ENCODE measurements around the gene ZCRB1.

The ZCRB1 gene

GRCh38 chr12:42326541-42327226, 790 bp upstream of the ZCRB1 start:
- no peak for ATAC-seq

GRCh38 chr12:42325326-42325652, 605 bp downstream of the ZCRB1 start:
- ATAC-seq = no peak

DNA sequence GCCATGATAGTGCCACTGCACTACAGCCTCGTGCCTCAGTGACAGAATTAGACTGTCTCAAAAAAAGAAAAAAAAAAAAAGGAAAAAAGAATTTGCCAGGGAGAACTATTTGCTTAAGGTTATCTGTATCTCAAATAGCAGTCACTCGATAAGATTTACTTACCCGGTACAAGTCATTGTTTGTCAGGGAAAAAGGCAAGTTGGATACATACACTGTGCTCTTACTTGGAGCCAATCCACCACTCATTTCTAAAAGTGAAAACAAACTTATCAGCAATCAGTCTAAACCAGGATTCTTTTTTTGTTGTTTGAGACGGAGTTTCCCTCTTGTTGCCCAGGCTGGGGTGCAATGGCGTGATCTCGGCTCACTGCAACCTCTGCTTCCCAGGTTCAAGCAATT, 2.0 kb downstream of the ZCRB1 start:
- no peak for ATAC-seq

DNA sequence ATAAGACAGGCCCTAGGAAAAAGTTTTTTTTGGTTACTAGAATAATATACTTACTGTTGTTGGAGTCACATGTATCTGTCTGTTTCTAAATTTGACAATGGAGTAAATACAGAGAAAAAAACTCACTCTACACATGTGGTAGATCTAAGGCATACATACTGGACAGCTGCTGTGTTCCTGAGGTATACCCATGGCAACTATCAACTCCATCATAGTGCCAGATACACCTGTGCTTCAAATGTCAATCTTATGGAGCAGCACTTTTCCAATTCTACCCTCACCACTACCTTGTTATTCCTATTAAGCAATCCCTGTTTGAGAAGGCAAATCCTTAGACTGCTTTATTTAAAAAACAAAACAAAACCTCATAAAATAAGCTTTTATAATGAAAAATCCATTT, 3.3 kb downstream of the ZCRB1 start:
- no peak for ATAC-seq

- no peak for ATAC-seq
Observed at GRCh38 chr12:42320796-42321195, 5.1 kb downstream of the ZCRB1 start.

GRCh38 chr12:42315108-42315507, 10.8 kb downstream of the ZCRB1 start:
- ATAC-seq = no peak

DNA sequence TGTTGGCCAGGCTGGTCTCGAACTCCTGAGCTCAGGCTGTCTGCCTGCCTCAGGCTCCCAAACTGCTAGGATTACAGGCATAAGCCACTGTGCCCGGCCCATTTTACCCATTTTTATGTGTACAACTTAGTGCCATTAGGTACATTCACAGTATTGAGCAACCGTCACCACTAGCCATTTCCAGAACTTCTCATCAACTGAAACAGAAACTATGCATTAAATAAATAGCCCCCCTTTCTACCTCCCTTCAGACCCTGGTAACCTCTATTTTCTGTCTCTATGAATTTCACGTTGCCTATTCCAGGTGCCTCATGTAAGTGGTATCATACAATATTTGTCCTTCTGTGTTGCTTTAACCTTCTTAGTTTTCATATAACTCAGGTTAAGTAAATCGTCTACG, 15.9 kb downstream of the ZCRB1 start:
- no peak for ATAC-seq

- ATAC-seq = peak in 1 of 2 donors; percentile 41
Observed at GRCh38 chr12:42308390-42308789, 17.5 kb downstream of the ZCRB1 start.

DNA sequence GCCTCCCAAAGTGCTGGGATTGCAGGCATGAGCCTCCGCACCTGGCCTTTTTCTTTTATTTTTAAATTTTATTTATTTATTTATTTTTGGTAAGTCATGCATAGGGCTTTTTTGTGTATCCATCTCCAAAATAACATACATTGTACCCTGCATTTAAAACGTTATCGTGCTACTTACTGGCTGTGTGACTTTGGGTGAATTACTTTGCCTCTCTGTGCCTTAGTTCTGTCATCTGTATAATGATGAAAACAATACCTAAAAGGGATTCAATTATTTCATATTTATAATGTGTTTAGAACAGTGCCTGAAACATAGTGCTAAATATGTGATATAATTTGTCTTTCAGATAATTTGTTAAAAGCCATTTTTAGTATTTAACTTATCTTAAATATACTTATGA, 19.6 kb downstream of the ZCRB1 start:
- no peak for ATAC-seq

DNA sequence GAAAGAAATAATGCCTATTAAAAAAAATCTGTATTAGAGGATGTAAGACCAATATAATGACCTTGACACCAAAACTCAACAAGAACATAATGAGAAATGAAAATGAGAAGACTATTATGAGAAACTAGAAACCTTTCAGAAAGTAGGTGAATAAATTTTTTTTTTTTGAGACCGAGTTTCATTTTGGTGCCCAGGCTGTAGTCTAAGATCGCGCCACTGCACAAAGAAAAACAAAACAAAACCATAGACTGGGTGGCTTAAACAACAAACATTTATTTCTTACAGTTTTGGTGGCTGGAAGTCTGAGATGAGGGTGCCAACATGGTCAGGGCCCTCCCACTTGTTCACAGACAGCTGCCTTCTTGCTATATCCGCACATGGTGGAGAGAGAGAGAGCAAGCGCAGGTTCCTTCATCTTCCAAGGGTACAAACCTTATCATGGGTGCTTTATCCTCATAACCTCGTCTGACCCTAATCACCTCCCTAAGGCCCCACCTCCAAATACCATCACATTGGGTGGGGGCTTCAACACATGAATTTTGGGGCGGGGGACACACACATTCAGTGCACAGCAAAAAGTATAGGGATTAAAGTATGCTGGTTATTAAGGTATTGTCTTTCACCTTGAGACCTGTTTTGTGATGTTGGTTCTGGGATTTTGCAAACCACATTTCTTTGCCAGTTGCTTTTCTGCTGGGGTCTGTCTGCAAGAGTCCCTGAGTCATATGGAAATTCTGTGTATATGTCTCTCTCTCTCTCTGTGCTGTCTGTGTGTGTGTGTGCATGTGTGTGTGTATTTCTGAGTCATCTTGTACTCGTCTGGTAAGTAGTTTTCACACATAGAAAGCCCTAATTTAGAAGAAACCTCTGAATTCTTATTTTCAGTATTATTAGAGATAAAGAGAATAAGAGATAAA, 26.2 kb downstream of the ZCRB1 start:
- ATAC-seq = peak; percentile 95 to 97

DNA sequence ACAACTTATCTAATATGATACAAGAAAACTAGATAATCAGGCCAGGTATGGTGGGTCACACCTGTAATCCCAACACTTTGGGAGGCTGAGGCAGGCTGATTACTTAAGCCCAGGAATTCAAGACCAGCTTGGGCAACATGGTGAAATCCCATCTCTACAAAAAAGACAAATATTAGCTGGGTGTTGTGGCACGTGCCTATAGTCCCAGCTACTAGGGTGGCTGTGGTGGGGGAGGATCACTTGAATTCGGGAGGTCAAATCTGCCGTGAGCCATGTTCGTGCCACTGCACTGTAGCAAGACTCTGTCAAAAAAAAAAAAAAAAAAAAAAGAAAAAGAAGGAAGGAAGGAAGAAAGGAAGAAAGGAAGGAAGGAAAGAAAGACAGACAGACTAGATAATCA, 27.0 kb downstream of the ZCRB1 start:
- ATAC-seq = no peak

- no peak for ATAC-seq
Observed at GRCh38 chr12:42296503-42297109, 29.3 kb downstream of the ZCRB1 start.

DNA sequence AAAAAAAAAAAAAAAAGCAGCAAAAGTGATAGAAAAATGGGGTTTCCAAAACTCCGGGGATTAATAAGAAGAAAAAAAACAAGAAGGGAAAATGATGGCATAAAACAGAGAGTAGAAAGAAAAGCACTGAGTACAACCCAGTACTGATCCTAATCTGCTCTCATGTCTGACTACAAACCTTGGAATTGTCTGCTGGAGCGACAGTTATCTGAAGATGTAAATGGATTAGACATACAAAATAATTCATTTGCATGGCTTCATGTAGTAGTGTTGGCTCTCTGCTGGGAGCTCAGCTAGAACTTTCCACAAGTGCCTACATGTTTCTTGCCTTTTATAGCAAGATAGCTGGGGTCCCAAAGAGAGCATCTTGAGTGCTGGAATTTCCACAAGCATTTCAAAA, 34.2 kb downstream of the ZCRB1 start:
- ATAC-seq = no peak

- no peak for ATAC-seq
Observed at GRCh38 chr12:42288544-42288943, 37.4 kb downstream of the ZCRB1 start.

GRCh38 chr12:42286741-42287140, 39.2 kb downstream of the ZCRB1 start:
- no peak for ATAC-seq

DNA sequence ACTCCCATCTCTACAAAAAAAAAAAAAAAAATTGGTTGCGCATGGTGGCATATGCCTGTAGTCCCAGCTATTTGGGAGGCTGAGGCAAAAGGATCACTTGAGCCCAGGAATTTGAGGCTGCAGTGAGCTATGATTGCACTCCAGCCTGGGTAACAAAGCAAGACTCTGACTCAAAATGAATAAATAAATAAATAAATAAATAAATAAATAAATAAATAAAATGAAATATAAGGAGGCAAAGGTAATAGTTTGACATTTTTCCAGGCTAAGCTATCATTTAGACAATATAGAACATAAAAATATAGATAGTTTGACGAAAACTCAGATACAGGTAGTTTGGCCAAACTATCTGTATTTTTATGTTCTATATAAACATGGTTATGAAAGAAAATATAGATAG, 40.5 kb downstream of the ZCRB1 start:
- no peak for ATAC-seq

GRCh38 chr12:42284876-42285275, 41.0 kb downstream of the ZCRB1 start:
- no peak for ATAC-seq

GRCh38 chr12:42284157-42284556, 41.7 kb downstream of the ZCRB1 start:
- no peak for ATAC-seq

- no peak for ATAC-seq
Observed at GRCh38 chr12:42283739-42284138, 42.2 kb downstream of the ZCRB1 start.

GRCh38 chr12:42282294-42282693, 43.6 kb downstream of the ZCRB1 start:
- ATAC-seq = no peak

- no peak for ATAC-seq
Observed at GRCh38 chr12:42281844-42282243, 44.0 kb downstream of the ZCRB1 start.

GRCh38 chr12:42281278-42281677, 44.6 kb downstream of the ZCRB1 start:
- ATAC-seq = no peak

GRCh38 chr12:42278128-42278510, 47.8 kb downstream of the ZCRB1 start:
- ATAC-seq = no peak
